SK-N-MC (cell line): Measurements from ENCODE around the gene FAM209A.
"Not testable (repeated sequence)": the region's sequence is repeated elsewhere in the genome, so short reads cannot be mapped to it uniquely, and the experiment has no call there.

Source experiments
- DNase-seq: peaks from one replicate; pipeline ENCODE4 v3.0.0-alpha.2; 2011; ENCODE audit warnings: low read depth, low spot score
- H3K27ac ChIP-seq: fragments of 200-600 bp; sonication (generic); 2 replicates; pipeline ENCODE4 v1.5.1; 2016; ENCODE audit warnings: mixed run types
- H3K36me3 ChIP-seq: fragments of 200-600 bp; sonication (generic); 2 replicates; pipeline ENCODE4 v1.6.1; 2017; ENCODE audit warnings: antibody characterized with exemption, low read length, mixed read lengths; ENCODE audit not compliant: insufficient read depth
- H3K4me3 ChIP-seq: fragments of 200-600 bp; sonication (generic); 2 replicates; pipeline ENCODE4 v1.5.1; 2016
- H3K9ac ChIP-seq: fragments of 200-600 bp; sonication (generic); 2 replicates; pipeline ENCODE4 v1.8.0; 2017; ENCODE audit warnings: mixed run types, mixed read lengths; ENCODE audit not compliant: insufficient read length
- H3K9me3 ChIP-seq: fragments of 200-600 bp; sonication (generic); 2 replicates; pipeline ENCODE4 v1.6.1; 2017; ENCODE audit warnings: low read depth, mild to moderate bottlenecking, antibody characterized with exemption, low read length, moderate library complexity, mixed read lengths
- EZH2 ChIP-seq: fragments of 200-600 bp; sonication (generic); IDR thresholded peaks from one replicate; pipeline ENCODE4 v1.6.1; 2017; ENCODE audit warnings: antibody characterized with exemption
- FOXP2 ChIP-seq: optimal IDR thresholded peaks from 2 replicates; pipeline ENCODE3; 2011; ENCODE audit warnings: mild to moderate bottlenecking, moderate library complexity; ENCODE audit not compliant: insufficient read depth; ENCODE audit errors: extremely low read length, control extremely low read depth
- POLR2AphosphoS5 ChIP-seq: IDR thresholded peaks from 2 replicates; pipeline ENCODE4 v1.6.1; 2012; ENCODE audit warnings: mild to moderate bottlenecking, low read depth, low read length, borderline replicate concordance

Gene FAM209A

GRCh38 chr20:56513161-56514150 lies 11.1 kb upstream of the FAM209A start:
- Histone ChIP-seq H3K4me3 (no peak overlapping the region), H3K9me3 (no peaks in the 10 kb centered on the region), H3K36me3 (peaks cover 17% of the 10 kb centered on the region; the same call in 1 of the 2 replicates), H3K27ac (no peak overlapping the region), H3K9ac (no peak overlapping the region)
- TF ChIP-seq POLR2AphosphoS5 (no peak), EZH2 (no peak), FOXP2 (no peak)
- DNase-seq = no peak

- Histone ChIP-seq H3K9ac (no peak overlapping the region), H3K36me3 (peaks cover 37% of the 10 kb centered on the region; the same call in 1 of the 2 replicates), H3K9me3 (no peaks in the 10 kb centered on the region), H3K27ac (no peak overlapping the region), H3K4me3 (no peak overlapping the region)
- no peak for TF ChIP-seq FOXP2
- no peak for TF ChIP-seq POLR2AphosphoS5
- no peak for TF ChIP-seq EZH2
- no peak for DNase-seq
Measured at GRCh38 chr20:56516631-56517030, 7.9 kb upstream of the FAM209A start.

DNA sequence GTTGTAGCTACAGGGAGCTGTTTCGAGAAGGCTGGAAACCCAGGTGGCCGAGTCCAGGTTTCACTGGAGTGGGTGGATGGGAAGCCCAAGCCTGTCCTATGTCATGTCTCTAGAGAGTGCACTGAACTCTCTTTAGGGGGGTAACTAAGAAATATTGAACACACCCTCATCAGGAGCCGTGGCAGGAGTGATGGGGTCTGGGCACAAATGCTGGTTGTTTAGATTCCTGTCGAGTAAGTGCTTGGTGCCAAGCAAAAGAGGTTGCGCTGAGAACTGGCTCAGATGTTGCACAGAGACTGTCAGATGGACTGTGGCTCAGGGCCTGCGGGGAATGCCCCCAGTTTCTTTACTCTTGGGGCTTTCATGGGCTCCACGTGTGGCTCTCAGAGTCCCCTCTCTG lies 7.3 kb upstream of the FAM209A start:
- Histone ChIP-seq H3K36me3 (peaks cover 37% of the 10 kb centered on the region; the same call in 1 of the 2 replicates), H3K27ac (no peak overlapping the region), H3K9me3 (no peaks in the 10 kb centered on the region), H3K9ac (no peak overlapping the region), H3K4me3 (no peak overlapping the region)
- TF ChIP-seq EZH2 = no peak
- no peak for TF ChIP-seq FOXP2
- DNase-seq = no peak

GRCh38 chr20:56517641-56518040 lies 6.9 kb upstream of the FAM209A start:
- Histone ChIP-seq H3K27ac (no peak overlapping the region), H3K9me3 (no peaks in the 10 kb centered on the region), H3K9ac (no peak overlapping the region), H3K4me3 (no peak overlapping the region), H3K36me3 (peaks cover 37% of the 10 kb centered on the region; the same call in 1 of the 2 replicates)
- TF ChIP-seq POLR2AphosphoS5 (no peak), EZH2 (no peak), FOXP2 (no peak)
- DNase-seq = no peak

DNA sequence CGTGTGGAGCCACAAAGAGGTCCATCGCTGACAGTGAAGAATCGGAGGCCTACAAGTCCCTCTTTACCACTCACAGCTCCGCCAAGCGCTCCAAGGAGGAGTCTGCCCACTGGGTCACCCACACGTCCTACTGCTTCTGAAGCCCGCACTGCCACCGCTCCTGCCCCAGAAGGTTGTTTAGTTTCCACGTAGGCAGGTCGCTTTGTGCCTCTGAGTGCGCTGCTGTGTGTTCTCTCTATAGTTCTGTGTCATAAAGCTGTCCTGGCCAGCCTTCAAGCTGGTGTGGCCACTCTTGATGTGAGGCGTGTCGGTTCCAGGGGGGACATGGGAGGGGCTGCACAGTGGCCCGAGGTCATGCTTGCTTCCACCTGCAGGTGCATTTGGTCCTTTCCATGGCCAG lies 6.4 kb upstream of the FAM209A start:
- no peak for DNase-seq
- Histone ChIP-seq H3K4me3 (no peak overlapping the region), H3K27ac (no peak overlapping the region), H3K9ac (no peak overlapping the region), H3K9me3 (no peaks in the 10 kb centered on the region), H3K36me3 (peaks cover 37% of the 10 kb centered on the region; the same call in 1 of the 2 replicates)
- TF ChIP-seq FOXP2 = no peak
- TF ChIP-seq EZH2 = no peak
- TF ChIP-seq POLR2AphosphoS5 = no peak

GRCh38 chr20:56518721-56519398 lies 5.7 kb upstream of the FAM209A start:
- H3K9ac ChIP-seq = no peak overlapping the region
- no peak overlapping the region for H3K27ac ChIP-seq
- no peak for TF ChIP-seq EZH2
- TF ChIP-seq FOXP2 = no peak
- TF ChIP-seq POLR2AphosphoS5 = no peak
- peaks cover 37% of the 10 kb centered on the region; the same call in 1 of the 2 replicates for H3K36me3 ChIP-seq
- H3K4me3 ChIP-seq = no peak overlapping the region
- no peak for DNase-seq
- H3K9me3 ChIP-seq = no peaks in the 10 kb centered on the region

GRCh38 chr20:56519551-56519950 lies 5.0 kb upstream of the FAM209A start:
- H3K9ac ChIP-seq = no peak overlapping the region
- no peaks in the 10 kb centered on the region for H3K9me3 ChIP-seq
- TF ChIP-seq POLR2AphosphoS5 (no peak), FOXP2 (no peak), EZH2 (no peak)
- DNase-seq = no peak
- H3K27ac ChIP-seq = no peak overlapping the region
- no peak overlapping the region for H3K4me3 ChIP-seq
- peaks cover 37% of the 10 kb centered on the region; the same call in 1 of the 2 replicates for H3K36me3 ChIP-seq

DNA sequence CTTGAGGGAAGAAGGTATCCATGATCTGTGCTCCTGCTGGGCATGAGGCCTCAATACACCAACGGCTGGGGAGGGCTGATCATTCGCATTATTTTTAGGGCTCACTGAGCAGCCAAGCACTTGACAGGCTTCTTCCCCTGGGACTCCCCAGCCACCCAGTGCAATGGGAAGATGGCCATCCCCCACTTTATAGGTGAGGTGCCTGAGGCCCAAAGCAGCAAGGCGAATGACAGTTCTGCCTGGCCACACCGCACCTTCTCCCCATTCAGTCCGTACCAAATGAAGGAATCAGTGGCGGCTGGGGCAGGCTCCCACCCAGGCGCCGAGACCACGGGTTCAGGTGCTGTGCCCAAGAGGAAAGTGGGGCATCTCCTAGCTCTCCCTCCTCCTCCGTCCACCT lies 4.4 kb upstream of the FAM209A start:
- TF ChIP-seq EZH2 = no peak
- no peak for TF ChIP-seq FOXP2
- Histone ChIP-seq H3K9ac (no peak overlapping the region), H3K4me3 (no peak overlapping the region), H3K9me3 (no peaks in the 10 kb centered on the region), H3K36me3 (peaks cover 37% of the 10 kb centered on the region; the same call in 1 of the 2 replicates), H3K27ac (peak overlapping the region; percentile 63)
- DNase-seq = no peak

DNA sequence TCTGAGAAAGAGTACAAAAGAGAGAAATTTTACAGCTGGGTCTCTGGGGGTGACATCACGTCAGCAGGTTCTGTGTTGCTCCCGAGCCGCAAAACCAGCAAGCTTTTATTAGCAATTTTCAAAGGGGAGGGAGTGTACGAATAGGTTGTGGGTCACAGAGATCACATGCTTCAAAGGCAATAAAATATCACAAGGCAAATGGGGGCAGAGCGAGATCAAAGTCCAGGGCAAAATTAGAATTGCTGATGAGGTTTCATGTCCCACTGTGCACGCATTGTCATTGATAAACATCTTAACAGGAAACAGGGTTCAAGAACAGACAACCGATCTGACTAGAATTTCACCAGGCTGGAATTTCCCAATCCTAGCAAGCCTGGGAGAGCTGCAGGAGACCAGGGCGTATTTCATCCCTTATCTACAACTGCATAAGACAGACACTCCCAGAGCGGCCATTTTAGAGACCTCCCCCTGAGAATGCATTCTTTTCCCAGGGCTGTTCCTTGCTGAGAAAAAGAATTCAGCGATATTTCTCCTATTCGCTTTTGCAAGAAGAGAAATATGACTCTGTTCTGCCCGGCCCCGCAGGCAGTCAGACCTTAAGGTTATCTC lies 3.7 kb upstream of the FAM209A start:
- Histone ChIP-seq H3K27ac (peak overlapping the region; percentile 92), H3K4me3 (peak overlapping the region; percentile 62), H3K36me3 (peaks cover 35% of the 10 kb centered on the region; the same call in 1 of the 2 replicates)
- peak; percentile 44 for DNase-seq
- not testable (repeated sequence) for H3K9me3 ChIP-seq, H3K9ac ChIP-seq
